ENCODE data around the gene TPGS1.

The TPGS1 gene

DNA sequence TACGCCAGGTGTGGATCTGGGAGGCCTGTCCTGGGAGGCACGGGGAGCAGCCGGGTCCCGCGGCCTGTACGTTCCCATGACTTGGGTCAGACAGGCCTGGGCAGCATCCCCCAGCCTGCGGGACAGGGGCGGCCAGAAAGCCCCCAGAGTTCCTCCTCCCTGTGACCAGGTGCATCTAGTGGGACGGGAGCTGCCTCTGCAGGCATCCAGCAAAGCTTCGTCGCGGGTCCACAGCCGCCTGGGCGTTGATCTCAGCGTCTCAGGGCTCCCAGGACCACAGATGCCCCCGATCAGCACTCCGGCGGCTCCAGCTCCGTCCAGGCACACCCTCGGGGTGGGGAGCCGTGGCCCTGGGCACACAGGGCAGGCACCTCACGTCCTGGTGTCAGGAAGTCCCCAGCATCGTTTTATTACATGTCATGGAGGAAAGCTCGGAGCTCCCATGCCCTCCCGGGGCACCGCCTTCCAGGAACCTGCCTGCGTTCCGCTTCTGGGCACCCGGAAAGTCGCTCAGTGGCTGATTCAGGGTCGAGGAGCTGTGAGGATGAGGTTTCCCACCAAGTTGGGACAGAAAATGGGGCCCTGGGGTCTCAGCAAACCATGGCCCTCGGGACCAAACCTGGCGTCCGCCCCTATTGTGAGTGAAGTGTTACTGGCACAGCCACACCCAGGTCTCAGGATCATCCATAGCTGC lies 35.0 kb downstream of the TPGS1 start:
- DNase-seq, result no peak

DNA sequence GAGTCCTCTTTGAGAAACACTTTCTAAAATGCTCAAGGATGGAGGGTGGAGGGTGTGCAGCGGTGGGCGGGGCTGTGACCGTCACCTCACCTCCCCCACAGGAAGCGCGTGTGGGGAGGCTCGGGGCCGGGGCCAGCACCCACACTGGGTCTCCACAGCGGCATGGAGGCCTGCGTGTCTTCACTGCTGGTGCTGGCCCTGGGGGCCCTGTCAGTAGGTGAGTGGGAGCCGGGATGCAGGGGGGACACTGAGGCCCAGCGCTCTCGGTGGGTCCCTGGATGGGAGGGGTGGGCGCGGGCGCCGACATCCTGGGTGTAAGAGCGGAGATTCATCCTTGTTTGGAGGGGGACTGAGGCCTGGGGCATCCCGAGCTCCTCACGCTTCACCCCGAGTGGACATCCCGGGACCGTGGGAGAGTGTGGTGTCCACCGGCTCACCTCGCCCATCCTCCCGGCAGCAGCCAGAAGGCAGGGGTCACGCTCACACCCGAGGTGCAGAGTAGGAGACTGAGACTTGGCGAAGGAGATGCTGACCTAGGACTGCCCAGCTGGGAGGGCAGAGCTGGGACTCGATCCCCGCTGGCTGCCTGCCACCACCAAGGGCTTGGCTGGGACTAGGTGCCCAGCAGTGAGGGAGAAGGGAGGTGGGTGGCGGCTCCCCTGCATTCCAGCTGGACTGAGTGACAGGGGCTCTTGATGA lies 36.8 kb downstream of the TPGS1 start, which contains the start of gene GZMM:
GZMM (plus strand) TSS at position 144 of the 699 bp plus-strand sequence; CDS start at position 163, 19 bp downstream.
- no peak for DNase-seq

DNA sequence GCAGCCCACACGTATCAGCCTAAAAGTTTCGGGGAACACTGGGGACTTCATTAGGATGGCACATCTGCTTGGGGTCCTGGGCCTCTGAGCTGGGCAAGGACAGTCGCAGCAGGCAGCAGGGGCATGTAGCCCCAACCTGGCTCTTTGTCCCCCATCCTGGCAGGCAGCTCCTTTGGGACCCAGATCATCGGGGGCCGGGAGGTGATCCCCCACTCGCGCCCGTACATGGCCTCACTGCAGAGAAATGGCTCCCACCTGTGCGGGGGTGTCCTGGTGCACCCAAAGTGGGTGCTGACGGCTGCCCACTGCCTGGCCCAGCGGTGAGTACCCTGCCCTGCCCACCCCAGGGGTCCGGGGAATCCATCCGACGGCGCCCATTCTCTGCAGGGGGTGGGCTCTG lies 39.8 kb downstream of the TPGS1 start:
- DNase-seq, result no peak

GRCh38 chr19:547836-548720 lies 40.8 kb downstream of the TPGS1 start:
- DNase-seq, result no peak

DNA sequence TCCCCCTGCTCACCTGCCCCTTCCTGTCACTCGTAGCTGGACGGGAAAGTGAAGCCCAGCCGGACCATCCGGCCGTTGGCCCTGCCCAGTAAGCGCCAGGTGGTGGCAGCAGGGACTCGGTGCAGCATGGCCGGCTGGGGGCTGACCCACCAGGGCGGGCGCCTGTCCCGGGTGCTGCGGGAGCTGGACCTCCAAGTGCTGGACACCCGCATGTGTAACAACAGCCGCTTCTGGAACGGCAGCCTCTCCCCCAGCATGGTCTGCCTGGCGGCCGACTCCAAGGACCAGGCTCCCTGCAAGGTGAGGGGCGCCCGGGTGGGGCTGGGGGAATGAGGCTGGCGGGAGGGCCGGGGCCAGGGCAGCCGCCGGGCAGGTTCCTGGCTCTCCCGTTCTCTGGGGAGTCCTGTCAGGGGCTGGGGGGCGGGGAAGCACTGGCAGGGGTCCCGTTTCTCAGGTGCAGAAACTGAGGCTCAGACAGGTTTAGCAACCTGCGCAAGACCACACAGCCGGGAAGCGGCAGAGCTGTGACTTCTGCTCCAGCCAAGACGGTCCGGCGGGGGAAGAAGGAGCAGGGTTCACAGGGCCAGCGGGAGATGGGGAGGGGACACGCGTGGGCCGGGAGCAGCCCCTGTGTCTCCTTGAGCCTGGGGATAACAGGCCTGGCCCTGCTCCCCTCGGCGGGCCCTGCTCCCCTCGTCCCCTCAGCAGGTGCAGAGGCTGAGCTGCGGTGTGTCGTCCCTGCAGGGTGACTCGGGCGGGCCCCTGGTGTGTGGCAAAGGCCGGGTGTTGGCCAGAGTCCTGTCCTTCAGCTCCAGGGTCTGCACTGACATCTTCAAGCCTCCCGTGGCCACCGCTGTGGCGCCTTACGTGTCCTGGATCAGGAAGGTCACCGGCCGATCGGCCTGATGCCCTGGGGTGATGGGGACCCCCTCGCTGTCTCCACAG lies 41.9 kb downstream of the TPGS1 start:
- DNase-seq, result no peak

- no peak for DNase-seq
Measured at GRCh38 chr19:554817-555216, 47.5 kb downstream of the TPGS1 start.

- DNase-seq, result no peak
Measured at GRCh38 chr19:555474-555808, 48.1 kb downstream of the TPGS1 start.

DNA sequence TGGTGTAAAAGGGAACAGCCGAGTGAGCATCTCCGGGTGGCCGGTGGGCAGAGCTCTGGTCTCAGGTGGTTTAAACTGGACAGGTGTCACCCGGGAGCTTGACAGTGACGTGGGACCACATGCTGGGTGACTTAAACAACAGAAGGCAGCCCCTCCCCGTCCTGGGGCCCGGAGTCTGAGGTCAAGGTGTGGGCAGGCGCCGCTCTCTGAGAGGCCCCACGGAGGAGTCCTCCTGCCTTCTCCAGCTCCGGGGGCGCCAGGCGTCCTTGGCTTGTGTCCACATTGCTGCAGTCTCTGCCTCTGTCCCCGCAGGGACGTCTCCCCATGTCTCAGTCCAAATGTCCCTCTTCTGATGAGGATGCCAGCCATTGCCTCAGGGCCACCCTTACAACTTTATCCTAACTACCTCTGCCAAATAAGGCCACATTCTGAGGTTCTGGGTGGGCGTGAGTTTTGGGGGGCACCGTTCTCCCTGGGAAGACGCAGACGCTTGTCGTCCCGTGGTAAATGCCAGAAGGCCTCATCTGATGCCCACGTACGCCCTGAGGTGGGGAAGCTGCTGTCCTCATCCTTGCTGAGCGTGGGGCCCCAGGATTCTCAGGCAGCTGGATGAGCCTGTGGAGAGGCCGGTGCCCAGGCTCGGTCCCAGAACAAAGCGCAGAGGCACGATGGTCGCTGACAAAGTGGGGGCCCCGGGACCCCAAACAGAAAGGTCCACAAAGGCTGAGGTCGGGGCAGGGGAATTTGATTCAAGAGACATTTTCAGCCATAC lies 49.5 kb downstream of the TPGS1 start:
- DNase-seq, result no peak

GRCh38 chr19:558770-559439 lies 51.6 kb downstream of the TPGS1 start:
- DNase-seq, result no peak

GRCh38 chr19:560121-560520 lies 52.8 kb downstream of the TPGS1 start:
- no peak for DNase-seq

- peak; percentile 95 for DNase-seq
Measured at GRCh38 chr19:566403-566802, 59.1 kb downstream of the TPGS1 start.

DNA sequence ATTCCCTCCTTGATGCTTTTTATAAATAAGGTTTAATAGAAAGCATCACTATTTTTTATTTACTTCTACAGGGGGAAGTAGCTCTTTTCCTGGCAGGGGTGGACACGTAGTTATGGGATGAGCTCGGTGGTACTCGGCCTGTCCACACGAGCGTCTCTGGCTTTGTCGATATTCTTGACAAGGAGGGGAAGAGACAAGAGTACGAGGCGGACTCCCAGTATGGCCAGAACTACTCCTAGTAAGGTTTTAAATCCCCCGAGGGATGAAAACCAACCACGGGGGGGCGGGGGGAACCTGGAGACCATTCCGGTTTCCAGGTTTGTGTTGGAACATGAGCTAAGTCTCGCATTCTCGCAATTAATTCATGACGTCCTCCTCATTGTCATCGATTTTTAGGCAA lies 59.5 kb downstream of the TPGS1 start:
- DNase-seq, result no peak

DNA sequence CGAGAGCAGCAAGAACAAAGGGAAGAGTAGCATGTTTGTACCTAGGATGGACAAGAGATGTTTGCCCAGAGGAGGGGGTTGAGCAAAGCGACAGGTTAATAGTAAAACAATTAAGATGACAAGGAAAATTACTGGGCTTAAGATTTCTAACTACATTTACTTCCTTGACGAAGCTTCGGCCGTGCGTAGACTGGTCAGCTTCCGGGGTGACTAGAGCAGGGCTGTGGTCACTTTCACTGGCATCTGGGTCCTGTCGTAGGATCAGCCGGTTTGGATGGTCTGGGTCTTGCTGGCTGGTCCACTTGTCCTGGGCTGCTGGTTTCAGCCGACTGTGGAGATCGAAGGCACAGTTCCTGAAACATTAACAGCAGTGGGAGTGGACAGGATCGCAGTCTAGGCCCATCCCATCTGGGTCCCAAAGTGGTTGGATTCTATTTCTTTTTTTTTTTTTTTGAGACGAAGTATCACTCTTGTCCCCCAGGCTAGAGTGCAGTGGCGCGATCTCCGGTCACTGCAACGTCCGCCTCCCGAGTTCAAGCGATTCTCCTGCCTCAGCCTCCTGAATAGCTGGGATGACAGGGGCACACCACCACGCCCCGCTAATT lies 60.1 kb downstream of the TPGS1 start:
- DNase-seq, result no peak

Data from NCI-H226 (cell line).